T-helper 17 cell (primary cell): Measurements from ENCODE around the gene KIAA1210. TPM values are rescaled to one million over a fixed set of nuclear protein-coding genes. Genes with fewer than 3 reads are reported as not detected.
"Not testable (repeated sequence)": the region's sequence is repeated elsewhere in the genome, so short reads cannot be mapped to it uniquely, and the experiment has no call there.

Source experiments
- ATAC-seq: fragments of 150-1000 bp; cut with Tn5 transposase; 2 replicates; pipeline ENCODE4 v1.10.0; 2021; ENCODE audit warnings: mild to moderate bottlenecking, moderate library complexity
- DNase-seq, 3 donors: peaks; one replicate each; pipeline versions ENCODE4 v3.0.0 to v3.0.0-alpha.2; 2020 to 2021
- H3K9me3 ChIP-seq: one replicate; pipeline ENCODE4 v1.7.0; 2013; ENCODE audit warnings: low read length, mild to moderate bottlenecking; ENCODE audit not compliant: control insufficient read depth, poor library complexity, severe bottlenecking
- H3K27ac Mint-ChIP-seq: one replicate; pipeline ENCODE4 v1.8.0; 2022; ENCODE audit warnings: mild to moderate bottlenecking, moderate library complexity, mixed read lengths
- H3K27me3 Mint-ChIP-seq: one replicate; pipeline ENCODE4 v1.8.0; 2022; ENCODE audit warnings: mixed read lengths
- H3K36me3 Mint-ChIP-seq: one replicate; pipeline ENCODE4 v1.8.0; 2022; ENCODE audit warnings: low read depth, mixed read lengths
- H3K4me1 Mint-ChIP-seq: one replicate; pipeline ENCODE4 v1.8.0; 2022; ENCODE audit warnings: mild to moderate bottlenecking, mixed read lengths
- H3K4me3 Mint-ChIP-seq: one replicate; pipeline ENCODE4 v1.8.0; 2022; ENCODE audit warnings: mild to moderate bottlenecking, moderate library complexity, mixed read lengths
- total RNA-seq, 4 donors: library from RNA in 2 of 4; stranded (reverse) in 2 of 4; gene quantifications; one replicate each; pipeline ENCODE4 v1.2.3 and lab custom pipeline; 2022 to 2026

KIAA1210 gene
- total RNA-seq, 2 donors from 2014 or later, result not detected

GRCh38 chrX:119042996-119043395 is 84.6 kb downstream of the KIAA1210 start:
- H3K27ac Mint-ChIP-seq, result no peak overlapping the region
- ATAC-seq, result no peak
- no peak for DNase-seq
- H3K9me3 ChIP-seq, result no peaks in the 10 kb centered on the region
- no peaks in the 10 kb centered on the region for H3K36me3 Mint-ChIP-seq
- H3K4me3 Mint-ChIP-seq, result no peak overlapping the region
- no peaks in the 10 kb centered on the region for H3K4me1 Mint-ChIP-seq
- H3K27me3 Mint-ChIP-seq, result no peaks in the 10 kb centered on the region

GRCh38 chrX:119042040-119042439 is 85.6 kb downstream of the KIAA1210 start:
- no peaks in the 10 kb centered on the region for H3K27me3 Mint-ChIP-seq
- H3K9me3 ChIP-seq, result no peaks in the 10 kb centered on the region
- H3K4me1 Mint-ChIP-seq, result no peaks in the 10 kb centered on the region
- H3K27ac Mint-ChIP-seq, result no peak overlapping the region
- H3K4me3 Mint-ChIP-seq, result no peak overlapping the region
- H3K36me3 Mint-ChIP-seq, result no peaks in the 10 kb centered on the region
- DNase-seq (no peak), ATAC-seq (no peak)

GRCh38 chrX:119041175-119041574 is 86.4 kb downstream of the KIAA1210 start:
- Mint-ChIP-seq H3K27me3 (no peaks in the 10 kb centered on the region), H3K27ac (no peak overlapping the region), H3K4me3 (no peak overlapping the region), H3K36me3 (no peaks in the 10 kb centered on the region), H3K4me1 (no peaks in the 10 kb centered on the region)
- H3K9me3 ChIP-seq, result no peaks in the 10 kb centered on the region
- ATAC-seq, result no peak
- DNase-seq, result no peak

GRCh38 chrX:119040432-119040831 is 87.2 kb downstream of the KIAA1210 start:
- H3K9me3 ChIP-seq, result no peaks in the 10 kb centered on the region
- Mint-ChIP-seq H3K4me3 (no peak overlapping the region), H3K36me3 (no peaks in the 10 kb centered on the region), H3K27ac (no peak overlapping the region), H3K27me3 (no peaks in the 10 kb centered on the region), H3K4me1 (no peaks in the 10 kb centered on the region)
- DNase-seq (no peak), ATAC-seq (no peak)

- Mint-ChIP-seq H3K4me3 (no peak overlapping the region), H3K27ac (no peak overlapping the region), H3K27me3 (peaks cover 5% of the 10 kb centered on the region), H3K4me1 (no peaks in the 10 kb centered on the region), H3K36me3 (no peaks in the 10 kb centered on the region)
- ATAC-seq (no peak), DNase-seq (no peak)
- H3K9me3 ChIP-seq, result no peaks in the 10 kb centered on the region
These were observed 91.2 kb downstream of the KIAA1210 start for GRCh38 chrX:119036107-119037029.

GRCh38 chrX:119030990-119031389 is 96.6 kb downstream of the KIAA1210 start:
- Mint-ChIP-seq H3K36me3 (no peaks in the 10 kb centered on the region), H3K27ac (no peak overlapping the region), H3K4me1 (no peaks in the 10 kb centered on the region), H3K4me3 (no peak overlapping the region), H3K27me3 (peaks cover 5% of the 10 kb centered on the region)
- ATAC-seq (no peak), DNase-seq (no peak)
- H3K9me3 ChIP-seq, result no peaks in the 10 kb centered on the region

GRCh38 chrX:119029656-119030055 is 98.0 kb downstream of the KIAA1210 start:
- H3K27ac Mint-ChIP-seq, H3K27me3 Mint-ChIP-seq, H3K9me3 ChIP-seq, H3K4me1 Mint-ChIP-seq, ATAC-seq, H3K36me3 Mint-ChIP-seq, DNase-seq, H3K4me3 Mint-ChIP-seq: not testable (repeated sequence)

- Mint-ChIP-seq H3K27me3 (peaks cover 5% of the 10 kb centered on the region), H3K4me1 (no peaks in the 10 kb centered on the region), H3K27ac (no peak overlapping the region), H3K4me3 (no peak overlapping the region), H3K36me3 (no peaks in the 10 kb centered on the region)
- DNase-seq, result no peak
- ATAC-seq, result no peak
- H3K9me3 ChIP-seq, result no peaks in the 10 kb centered on the region
These were observed 98.8 kb downstream of the KIAA1210 start for GRCh38 chrX:119028733-119029330.

Other genes starting within 250 kb of the KIAA1210 start
- 10 to 100 TPM; 14.2 to 17.0 TPM for gene LONRF3, start 153.2 kb downstream of the KIAA1210 start, total RNA-seq
- not detected for gene CT47C1, start 54.8 kb downstream of the KIAA1210 start, total RNA-seq
- gene PGRMC1, start 108.5 kb upstream of the KIAA1210 start, total RNA-seq, result 10 to 100 TPM; 10.6 to 67.5 TPM